GM19452 (cell line): ENCODE data around the gene DNAJB11.
"Not testable (repeated sequence)": the region's sequence is repeated elsewhere in the genome, so short reads cannot be mapped to it uniquely, and the experiment has no call there.

Source experiments
- ATAC-seq: cut with Tn5 transposase; IDR thresholded peaks from one replicate; pipeline ENCODE4 v1.9.1; 2021; ENCODE audit not compliant: unreplicated experiment

The DNAJB11 gene

GRCh38 chr3:186570096-186570940 lies at the start of gene DNAJB11:
Gene DNAJB11 (plus strand): TSS chr3:186570720. CDS start chr3:186570898, 178 bp downstream.
- peak; percentile 83 for ATAC-seq

GRCh38 chr3:186520957-186521842 lies 49.3 kb upstream of the DNAJB11 start:
- ATAC-seq = peak; percentile 59

GRCh38 chr3:186523022-186523421 lies 47.5 kb upstream of the DNAJB11 start:
- ATAC-seq = no peak

- ATAC-seq = no peak
These were observed 47.1 kb upstream of the DNAJB11 start for GRCh38 chr3:186523434-186523833.

GRCh38 chr3:186524616-186525015 lies 45.9 kb upstream of the DNAJB11 start:
- no peak for ATAC-seq

GRCh38 chr3:186525369-186526255 lies 44.9 kb upstream of the DNAJB11 start:
- no peak for ATAC-seq

GRCh38 chr3:186526256-186526606 lies 44.3 kb upstream of the DNAJB11 start:
- ATAC-seq = no peak

GRCh38 chr3:186529201-186529999 lies 41.1 kb upstream of the DNAJB11 start:
- ATAC-seq = no peak

- no peak for ATAC-seq
These were observed 40.1 kb upstream of the DNAJB11 start for GRCh38 chr3:186530415-186530814.

- ATAC-seq = not testable (repeated sequence)
These were observed 38.8 kb upstream of the DNAJB11 start for GRCh38 chr3:186531694-186532093.

GRCh38 chr3:186532598-186533072 lies 37.9 kb upstream of the DNAJB11 start:
- peak; percentile 46 for ATAC-seq

GRCh38 chr3:186534113-186534669 lies 36.3 kb upstream of the DNAJB11 start:
- ATAC-seq = peak; percentile 81

- no peak for ATAC-seq
These were observed 33.4 kb upstream of the DNAJB11 start for GRCh38 chr3:186536883-186537844.

GRCh38 chr3:186538779-186539178 lies 31.7 kb upstream of the DNAJB11 start:
- no peak for ATAC-seq

GRCh38 chr3:186540221-186540834 lies 30.2 kb upstream of the DNAJB11 start:
- ATAC-seq = peak; percentile 76

GRCh38 chr3:186540835-186541226 lies 29.7 kb upstream of the DNAJB11 start:
- ATAC-seq = no peak

GRCh38 chr3:186544281-186544680 lies 26.2 kb upstream of the DNAJB11 start, which contains the start of gene CRYGS:
Gene CRYGS (minus strand): TSS chr3:186544380. CDS start chr3:186544326, 54 bp downstream.
- no peak for ATAC-seq

GRCh38 chr3:186549497-186549896 lies 21.0 kb upstream of the DNAJB11 start:
- no peak for ATAC-seq
